Neutrophil (primary cell): Measurements from ENCODE around the gene CXXC5.

ENCODE experiments used
- H3K27ac ChIP-seq: fragments of 200-600 bp; sonication (generic); 2 replicates; pipeline ENCODE4 v1.5.1; 2016; ENCODE audit warnings: mild to moderate bottlenecking, moderate library complexity
- H3K27me3 ChIP-seq: fragments of 200-600 bp; sonication (generic); 2 replicates; pipeline ENCODE4 v1.6.0; 2016; ENCODE audit warnings: mild to moderate bottlenecking
- H3K36me3 ChIP-seq: fragments of 200-600 bp; sonication (generic); 2 replicates; pipeline ENCODE4 v1.5.1; 2017
- H3K4me1 ChIP-seq, 2 experiments: fragments of 200-600 bp in 1 of 2; sonication (generic) in 1 of 2; 1 replicate in 1 of 2; 2 replicates in 1 of 2; pipeline versions ENCODE4 v1.5.1 to v1.6.1; 2013 to 2016; ENCODE audit warnings: low read depth in 1 of 2, low read length in 1 of 2, mild to moderate bottlenecking in 1 of 2, moderate library complexity in 1 of 2; ENCODE audit not compliant: control insufficient read depth in 1 of 2, insufficient read depth in 1 of 2
- H3K4me3 ChIP-seq, 2 experiments: fragments of 200-600 bp in 1 of 2; sonication (generic) in 1 of 2; 1 replicate in 1 of 2; 2 replicates in 1 of 2; pipeline ENCODE4 v1.5.1; 2013 to 2016; ENCODE audit warnings: low read depth in 1 of 2, low read length in 1 of 2, mild to moderate bottlenecking in 1 of 2, moderate library complexity in 1 of 2
- H3K9me3 ChIP-seq: fragments of 200-600 bp; sonication (generic); 2 replicates; pipeline ENCODE4 v1.5.1; 2016
- TF ChIP-seq, protein P1 (sequence below): fragments of 200-600 bp; sonication (generic); IDR thresholded peaks from 2 replicates; pipeline ENCODE4 v1.5.1; 2016; ENCODE audit warnings: antibody characterized with exemption

CXXC5 gene

DNA sequence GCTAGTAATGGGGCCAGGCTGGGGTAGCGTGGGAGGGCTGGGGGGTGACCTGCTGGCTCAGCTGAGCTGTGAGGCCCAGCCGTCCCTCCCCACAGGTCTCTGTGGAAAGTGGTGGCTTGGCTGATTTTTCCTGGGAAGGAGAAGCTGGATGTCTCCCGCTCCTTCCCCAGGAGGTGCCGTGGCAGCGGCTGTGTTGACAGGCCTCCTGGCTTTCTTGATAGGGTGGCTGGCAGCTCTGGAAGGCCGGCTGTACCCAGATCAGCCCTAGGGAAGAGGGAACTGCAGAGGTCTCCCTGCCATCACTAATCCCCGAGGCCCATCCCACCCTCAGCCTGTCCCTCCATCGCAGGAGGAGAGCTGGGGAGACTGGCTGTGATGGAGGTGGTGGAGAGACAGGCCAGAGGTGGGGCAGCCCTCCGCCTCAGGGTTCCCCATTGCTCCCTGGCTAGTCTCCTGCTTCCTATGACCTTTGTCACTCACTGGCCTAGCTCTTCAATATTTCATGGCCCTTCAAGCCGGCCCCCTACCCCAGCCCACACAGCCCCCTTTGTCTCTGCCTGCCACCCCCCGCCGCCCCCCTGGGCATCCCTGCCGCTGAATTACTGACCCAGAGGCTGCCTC is 6.8 kb downstream of the CXXC5 start:
- Histone ChIP-seq H3K27ac (no peak overlapping the region), H3K4me3 (no peak overlapping the region)
- TF ChIP-seq, protein P1, sequence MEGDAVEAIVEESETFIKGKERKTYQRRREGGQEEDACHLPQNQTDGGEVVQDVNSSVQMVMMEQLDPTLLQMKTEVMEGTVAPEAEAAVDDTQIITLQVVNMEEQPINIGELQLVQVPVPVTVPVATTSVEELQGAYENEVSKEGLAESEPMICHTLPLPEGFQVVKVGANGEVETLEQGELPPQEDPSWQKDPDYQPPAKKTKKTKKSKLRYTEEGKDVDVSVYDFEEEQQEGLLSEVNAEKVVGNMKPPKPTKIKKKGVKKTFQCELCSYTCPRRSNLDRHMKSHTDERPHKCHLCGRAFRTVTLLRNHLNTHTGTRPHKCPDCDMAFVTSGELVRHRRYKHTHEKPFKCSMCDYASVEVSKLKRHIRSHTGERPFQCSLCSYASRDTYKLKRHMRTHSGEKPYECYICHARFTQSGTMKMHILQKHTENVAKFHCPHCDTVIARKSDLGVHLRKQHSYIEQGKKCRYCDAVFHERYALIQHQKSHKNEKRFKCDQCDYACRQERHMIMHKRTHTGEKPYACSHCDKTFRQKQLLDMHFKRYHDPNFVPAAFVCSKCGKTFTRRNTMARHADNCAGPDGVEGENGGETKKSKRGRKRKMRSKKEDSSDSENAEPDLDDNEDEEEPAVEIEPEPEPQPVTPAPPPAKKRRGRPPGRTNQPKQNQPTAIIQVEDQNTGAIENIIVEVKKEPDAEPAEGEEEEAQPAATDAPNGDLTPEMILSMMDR = no peak

DNA sequence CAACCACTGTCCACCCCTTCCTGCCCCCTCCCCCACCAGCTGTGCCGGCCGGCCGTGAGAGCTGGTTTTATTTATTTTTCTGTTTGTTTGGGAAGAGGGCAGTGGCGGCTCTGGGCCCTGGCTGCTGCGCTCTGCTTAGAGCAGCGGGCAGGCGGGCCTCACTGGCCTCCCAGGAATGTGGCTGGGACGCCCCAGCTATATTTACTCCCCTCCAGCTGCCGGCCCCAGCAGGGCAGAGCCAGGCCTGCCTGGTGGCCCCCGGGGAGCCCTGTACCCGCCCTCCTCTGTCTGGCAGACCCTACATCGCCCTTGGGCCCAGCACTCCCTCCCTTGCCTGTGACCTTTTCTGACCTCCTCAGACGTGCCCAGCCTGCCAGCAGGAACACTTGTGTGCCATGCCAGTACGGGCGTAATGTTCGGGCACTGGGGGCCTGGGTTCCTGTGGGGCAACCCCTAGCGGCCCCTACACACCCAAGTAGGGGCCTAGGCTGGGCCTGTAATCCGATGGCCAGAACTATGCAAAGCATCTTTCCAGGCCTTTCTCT is 7.7 kb downstream of the CXXC5 start:
- peaks cover 100% of the 10 kb centered on the region for H3K27me3 ChIP-seq
- H3K4me1 ChIP-seq = peaks cover 0 to 2% of the 10 kb centered on the region in 2 experiments
- no peaks in the 10 kb centered on the region for H3K36me3 ChIP-seq
- no peaks in the 10 kb centered on the region for H3K9me3 ChIP-seq
- TF ChIP-seq, protein P1 = no peak
- no peak overlapping the region for H3K4me3 ChIP-seq
- no peak overlapping the region for H3K27ac ChIP-seq

More for the DNA sequence above, 6.8 kb downstream of the CXXC5 start:
- peaks cover 2 to 4% of the 10 kb centered on the region in 2 experiments for H3K4me1 ChIP-seq
- peaks cover 100% of the 10 kb centered on the region for H3K27me3 ChIP-seq
- no peaks in the 10 kb centered on the region for H3K36me3 ChIP-seq
- no peaks in the 10 kb centered on the region for H3K9me3 ChIP-seq

- peaks cover 0 to 7% of the 10 kb centered on the region in 2 experiments for H3K4me1 ChIP-seq
- H3K4me3 ChIP-seq = no peak overlapping the region
- H3K27me3 ChIP-seq = peaks cover 100% of the 10 kb centered on the region
- TF ChIP-seq, protein P1 = no peak
- H3K36me3 ChIP-seq = no peaks in the 10 kb centered on the region
- H3K9me3 ChIP-seq = no peaks in the 10 kb centered on the region
- H3K27ac ChIP-seq = no peak overlapping the region
Observed at GRCh38 chr5:139657363-139658321, 9.5 kb downstream of the CXXC5 start.

DNA sequence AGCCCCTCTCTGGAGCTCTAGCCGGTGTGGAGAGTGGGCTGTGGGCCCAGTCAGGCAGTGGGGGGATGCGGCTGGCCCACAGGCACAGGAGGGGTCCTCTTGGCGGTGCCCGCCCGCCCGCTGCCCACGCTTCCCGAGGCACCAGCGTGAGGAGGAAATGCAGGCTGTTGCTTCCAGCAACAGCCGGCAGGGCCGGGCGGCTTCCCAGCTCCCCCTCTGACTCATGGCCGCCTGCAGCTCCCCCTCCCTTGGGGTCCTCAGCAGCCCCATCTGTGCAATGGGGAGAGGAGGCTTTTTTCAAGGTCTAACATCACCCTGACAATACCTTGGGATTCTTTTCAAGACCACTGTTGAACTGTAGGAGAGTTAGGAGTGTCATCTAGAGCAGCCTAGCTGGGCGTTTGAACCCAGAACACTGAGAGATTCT is 10.4 kb downstream of the CXXC5 start:
- H3K27ac ChIP-seq = no peak overlapping the region

More for the DNA sequence above, 10.4 kb downstream of the CXXC5 start:
- Histone ChIP-seq H3K9me3 (no peaks in the 10 kb centered on the region), H3K4me3 (no peak overlapping the region), H3K27me3 (peaks cover 99% of the 10 kb centered on the region), H3K36me3 (no peaks in the 10 kb centered on the region), H3K4me1 (peaks cover 0 to 7% of the 10 kb centered on the region in 2 experiments)
- TF ChIP-seq, protein P1 = no peak
